ENCODE results near the gene ABLIM2.

ABLIM2 gene

GRCh38 chr4:8109406-8110065 lies 49.1 kb downstream of the ABLIM2 start:
- Mint-ChIP-seq H3K27ac (no peak overlapping the region), H3K27me3 (ENCODE audit: low read depth) (no peaks in the 10 kb centered on the region), H3K9me3 (no peaks in the 10 kb centered on the region), H3K4me1 (ENCODE audit: low read depth) (no peaks in the 10 kb centered on the region), H3K36me3 (ENCODE audit: low read depth) (no peaks in the 10 kb centered on the region), H3K4me3 (no peak overlapping the region)

- Mint-ChIP-seq H3K27me3 (ENCODE audit: low read depth) (no peaks in the 10 kb centered on the region), H3K4me3 (no peak overlapping the region), H3K4me1 (ENCODE audit: low read depth) (no peaks in the 10 kb centered on the region), H3K27ac (no peak overlapping the region), H3K9me3 (no peaks in the 10 kb centered on the region), H3K36me3 (ENCODE audit: low read depth) (no peaks in the 10 kb centered on the region)
These were observed 49.6 kb downstream of the ABLIM2 start for GRCh38 chr4:8108991-8109390.

GRCh38 chr4:8108261-8108660 lies 50.4 kb downstream of the ABLIM2 start:
- Mint-ChIP-seq H3K4me1 (ENCODE audit: low read depth) (no peaks in the 10 kb centered on the region), H3K4me3 (no peak overlapping the region), H3K9me3 (no peaks in the 10 kb centered on the region), H3K27me3 (ENCODE audit: low read depth) (no peaks in the 10 kb centered on the region), H3K27ac (no peak overlapping the region), H3K36me3 (ENCODE audit: low read depth) (no peaks in the 10 kb centered on the region)

- Mint-ChIP-seq H3K36me3 (ENCODE audit: low read depth) (no peaks in the 10 kb centered on the region), H3K4me3 (no peak overlapping the region), H3K4me1 (ENCODE audit: low read depth) (no peaks in the 10 kb centered on the region), H3K27ac (no peak overlapping the region), H3K27me3 (ENCODE audit: low read depth) (no peaks in the 10 kb centered on the region), H3K9me3 (no peaks in the 10 kb centered on the region)
These were observed 51.4 kb downstream of the ABLIM2 start for GRCh38 chr4:8107146-8107657.

- no peaks in the 10 kb centered on the region for H3K36me3 Mint-ChIP-seq (ENCODE audit: low read depth)
- H3K27ac Mint-ChIP-seq = no peak overlapping the region
- no peaks in the 10 kb centered on the region for H3K27me3 Mint-ChIP-seq (ENCODE audit: low read depth)
- H3K4me3 Mint-ChIP-seq = no peak overlapping the region
- no peaks in the 10 kb centered on the region for H3K4me1 Mint-ChIP-seq (ENCODE audit: low read depth)
- no peaks in the 10 kb centered on the region for H3K9me3 Mint-ChIP-seq
These were observed 52.1 kb downstream of the ABLIM2 start for GRCh38 chr4:8106451-8107025.

GRCh38 chr4:8105306-8106100 lies 53.1 kb downstream of the ABLIM2 start:
- H3K27ac Mint-ChIP-seq = no peak overlapping the region
- no peaks in the 10 kb centered on the region for H3K27me3 Mint-ChIP-seq (ENCODE audit: low read depth)

GRCh38 chr4:8104491-8105305 lies 53.9 kb downstream of the ABLIM2 start:
- H3K27me3 Mint-ChIP-seq (ENCODE audit: low read depth) = no peaks in the 10 kb centered on the region
- no peak overlapping the region for H3K4me3 Mint-ChIP-seq
- no peaks in the 10 kb centered on the region for H3K36me3 Mint-ChIP-seq (ENCODE audit: low read depth)
- no peak overlapping the region for H3K27ac Mint-ChIP-seq
- H3K9me3 Mint-ChIP-seq = no peaks in the 10 kb centered on the region
- H3K4me1 Mint-ChIP-seq (ENCODE audit: low read depth) = no peaks in the 10 kb centered on the region

More at GRCh38 chr4:8105306-8106100, 53.1 kb downstream of the ABLIM2 start:
- no peak overlapping the region for H3K4me3 Mint-ChIP-seq
- no peaks in the 10 kb centered on the region for H3K36me3 Mint-ChIP-seq (ENCODE audit: low read depth)
- no peaks in the 10 kb centered on the region for H3K4me1 Mint-ChIP-seq (ENCODE audit: low read depth)
- no peaks in the 10 kb centered on the region for H3K9me3 Mint-ChIP-seq

- H3K36me3 Mint-ChIP-seq (ENCODE audit: low read depth) = no peaks in the 10 kb centered on the region
- H3K9me3 Mint-ChIP-seq = no peaks in the 10 kb centered on the region
- no peaks in the 10 kb centered on the region for H3K27me3 Mint-ChIP-seq (ENCODE audit: low read depth)
- no peak overlapping the region for H3K27ac Mint-ChIP-seq
- H3K4me3 Mint-ChIP-seq = no peak overlapping the region
- H3K4me1 Mint-ChIP-seq (ENCODE audit: low read depth) = no peaks in the 10 kb centered on the region
These were observed 54.9 kb downstream of the ABLIM2 start for GRCh38 chr4:8103421-8104390.

- Mint-ChIP-seq H3K36me3 (ENCODE audit: low read depth) (no peaks in the 10 kb centered on the region), H3K27ac (no peak overlapping the region), H3K27me3 (ENCODE audit: low read depth) (no peaks in the 10 kb centered on the region), H3K4me1 (ENCODE audit: low read depth) (no peaks in the 10 kb centered on the region), H3K9me3 (no peaks in the 10 kb centered on the region), H3K4me3 (no peak overlapping the region)
These were observed 55.8 kb downstream of the ABLIM2 start for GRCh38 chr4:8102831-8103230.

GRCh38 chr4:8102076-8102355 lies 56.6 kb downstream of the ABLIM2 start:
- no peaks in the 10 kb centered on the region for H3K27me3 Mint-ChIP-seq (ENCODE audit: low read depth)
- H3K9me3 Mint-ChIP-seq = no peaks in the 10 kb centered on the region
- H3K27ac Mint-ChIP-seq = no peak overlapping the region
- H3K4me3 Mint-ChIP-seq = no peak overlapping the region
- H3K36me3 Mint-ChIP-seq (ENCODE audit: low read depth) = no peaks in the 10 kb centered on the region
- no peaks in the 10 kb centered on the region for H3K4me1 Mint-ChIP-seq (ENCODE audit: low read depth)

GRCh38 chr4:8101213-8102075 lies 57.2 kb downstream of the ABLIM2 start:
- no peak overlapping the region for H3K4me3 Mint-ChIP-seq
- H3K27ac Mint-ChIP-seq = no peak overlapping the region
- H3K4me1 Mint-ChIP-seq (ENCODE audit: low read depth) = no peaks in the 10 kb centered on the region
- no peaks in the 10 kb centered on the region for H3K27me3 Mint-ChIP-seq (ENCODE audit: low read depth)
- no peaks in the 10 kb centered on the region for H3K9me3 Mint-ChIP-seq
- H3K36me3 Mint-ChIP-seq (ENCODE audit: low read depth) = no peaks in the 10 kb centered on the region

- Mint-ChIP-seq H3K9me3 (peaks cover 7% of the 10 kb centered on the region), H3K36me3 (ENCODE audit: low read depth) (no peaks in the 10 kb centered on the region), H3K4me1 (ENCODE audit: low read depth) (no peaks in the 10 kb centered on the region), H3K27ac (no peak overlapping the region), H3K27me3 (ENCODE audit: low read depth) (no peaks in the 10 kb centered on the region), H3K4me3 (no peak overlapping the region)
These were observed 58.6 kb downstream of the ABLIM2 start for GRCh38 chr4:8099981-8100464.

- peaks cover 22% of the 10 kb centered on the region for H3K9me3 Mint-ChIP-seq
- H3K4me1 Mint-ChIP-seq (ENCODE audit: low read depth) = no peaks in the 10 kb centered on the region
- H3K36me3 Mint-ChIP-seq (ENCODE audit: low read depth) = no peaks in the 10 kb centered on the region
- no peaks in the 10 kb centered on the region for H3K27me3 Mint-ChIP-seq (ENCODE audit: low read depth)
- no peak overlapping the region for H3K27ac Mint-ChIP-seq
- H3K4me3 Mint-ChIP-seq = no peak overlapping the region
These were observed 60.1 kb downstream of the ABLIM2 start for GRCh38 chr4:8098506-8098905.
